GM21390 (cell line): ENCODE results near the gene FARP1.

Source experiments
- ATAC-seq: cut with Tn5 transposase; IDR thresholded peaks from one replicate; pipeline ENCODE4 v1.9.1; 2021; ENCODE audit not compliant: unreplicated experiment

Gene FARP1

DNA sequence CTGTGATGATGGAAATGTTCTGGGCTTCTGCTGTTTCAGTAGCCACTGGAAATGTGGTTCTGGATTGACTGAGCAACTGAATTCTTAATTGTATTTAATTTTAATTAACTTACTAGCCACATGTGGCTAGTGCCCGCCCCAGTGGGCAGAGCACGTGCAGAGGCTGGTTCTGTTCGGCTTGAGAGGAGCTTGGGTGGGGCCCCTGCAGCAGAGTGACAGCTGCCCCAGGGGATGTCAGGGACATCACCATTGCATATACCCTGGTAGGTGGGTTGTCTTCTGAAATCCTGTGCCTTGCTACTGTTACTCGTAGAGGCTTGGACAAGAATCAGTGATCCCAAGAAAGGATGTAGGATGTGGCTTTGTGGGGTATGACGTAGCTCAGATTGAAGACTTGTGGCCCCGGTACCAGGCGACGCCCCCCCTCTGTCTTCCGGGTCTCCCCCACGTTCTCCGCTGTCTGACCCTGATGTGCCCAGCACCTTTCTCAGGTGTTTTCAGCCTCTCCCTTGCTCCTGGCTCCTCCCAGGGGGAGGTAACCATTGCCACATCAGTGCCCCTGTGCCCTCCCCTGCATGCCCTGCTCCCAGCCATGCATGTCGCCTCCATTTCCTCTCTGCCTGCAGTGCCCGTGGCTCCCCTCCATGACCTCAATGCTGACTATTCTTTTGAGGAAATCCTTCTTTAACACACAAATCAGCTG lies 136.7 kb downstream of the FARP1 start:
- no peak for ATAC-seq

DNA sequence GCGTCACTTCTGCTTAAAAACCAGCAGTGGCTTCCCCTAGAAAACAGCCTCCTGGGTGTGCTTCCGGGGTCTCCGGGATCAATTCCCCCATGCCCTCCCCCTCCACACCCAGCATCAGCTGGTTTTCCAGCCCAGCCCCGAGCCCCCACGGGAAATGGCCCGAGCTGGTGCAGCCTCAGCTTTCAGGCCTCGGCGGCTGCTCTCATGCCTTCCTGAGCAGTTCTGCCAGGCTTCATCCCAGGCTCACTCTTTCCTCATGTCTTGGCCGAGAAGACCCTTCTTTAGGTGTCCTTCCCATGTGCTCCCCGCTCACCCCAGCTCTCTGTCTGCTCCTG lies 137.2 kb downstream of the FARP1 start:
- ATAC-seq = no peak

DNA sequence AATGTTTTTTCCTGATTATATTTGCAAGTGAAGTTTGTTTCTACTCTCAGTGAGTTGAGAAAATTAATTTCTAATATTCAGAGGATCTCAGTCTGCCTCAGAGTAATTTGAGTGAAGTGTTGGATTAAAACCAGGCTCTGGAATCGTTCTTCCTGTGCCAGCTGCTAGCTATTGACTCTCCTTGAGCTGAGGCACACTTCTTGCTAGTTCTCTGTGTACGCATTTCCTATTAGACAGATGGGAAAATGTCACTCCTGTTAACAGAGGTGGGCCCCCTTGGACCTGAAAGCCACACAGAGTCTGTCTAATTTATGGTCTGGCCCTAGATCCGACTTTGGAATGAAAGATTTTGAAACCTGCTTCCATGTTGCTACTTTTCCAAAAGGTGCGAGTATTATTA lies 141.8 kb downstream of the FARP1 start:
- no peak for ATAC-seq

DNA sequence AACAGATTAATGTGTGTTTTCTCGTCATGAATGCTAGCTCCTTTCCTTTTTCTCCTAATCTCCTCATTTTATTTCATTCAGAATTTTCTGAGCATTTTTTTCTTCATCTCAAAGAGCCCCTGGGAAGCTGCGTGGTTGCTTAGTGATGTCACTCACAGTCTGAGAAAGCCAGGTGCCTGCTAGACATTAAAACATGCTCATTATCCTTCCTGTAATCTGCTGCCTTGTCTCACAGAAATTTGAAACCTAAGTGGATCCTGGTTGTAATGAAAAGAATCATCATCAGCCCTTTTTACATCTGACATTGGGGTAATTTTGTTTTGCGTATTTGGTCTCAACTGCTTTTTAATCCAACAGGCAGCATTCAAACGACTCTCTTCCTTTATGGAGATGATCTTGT lies 142.4 kb downstream of the FARP1 start:
- no peak for ATAC-seq

DNA sequence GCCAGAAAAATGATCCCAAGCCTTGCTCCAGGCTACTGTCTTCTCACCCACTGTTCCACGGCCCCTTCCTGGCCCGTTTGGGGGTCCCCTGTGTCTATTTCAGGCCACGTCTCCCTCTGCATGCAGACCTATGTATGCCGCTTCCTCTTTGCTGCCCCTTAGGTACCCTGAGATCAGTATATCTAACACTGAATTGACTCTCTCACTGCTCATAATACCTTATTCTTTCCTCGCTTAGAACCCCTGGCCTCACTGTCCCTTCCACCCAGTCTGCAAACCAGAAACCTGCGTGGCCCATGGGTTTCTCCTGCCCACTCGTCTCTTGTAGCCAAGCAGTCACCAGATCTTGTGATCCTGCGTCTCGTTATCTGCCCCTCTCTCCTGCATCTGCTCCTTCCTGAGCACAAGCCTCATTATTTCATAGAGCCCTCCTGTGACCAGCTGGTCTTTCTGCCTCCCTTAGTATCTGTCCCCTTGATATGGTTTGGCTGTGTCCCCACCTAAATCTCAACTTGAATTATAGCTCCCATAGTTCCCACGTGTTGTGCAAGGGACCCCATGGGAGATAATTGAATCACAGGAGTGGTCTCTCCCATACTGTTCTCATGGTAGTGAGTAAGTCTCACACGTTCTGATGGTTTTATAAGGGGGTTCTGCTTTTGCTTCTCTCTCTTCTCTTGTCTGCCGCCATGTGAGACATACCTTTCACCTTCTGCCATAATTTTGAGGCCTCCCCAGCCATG lies 143.1 kb downstream of the FARP1 start:
- ATAC-seq = no peak

DNA sequence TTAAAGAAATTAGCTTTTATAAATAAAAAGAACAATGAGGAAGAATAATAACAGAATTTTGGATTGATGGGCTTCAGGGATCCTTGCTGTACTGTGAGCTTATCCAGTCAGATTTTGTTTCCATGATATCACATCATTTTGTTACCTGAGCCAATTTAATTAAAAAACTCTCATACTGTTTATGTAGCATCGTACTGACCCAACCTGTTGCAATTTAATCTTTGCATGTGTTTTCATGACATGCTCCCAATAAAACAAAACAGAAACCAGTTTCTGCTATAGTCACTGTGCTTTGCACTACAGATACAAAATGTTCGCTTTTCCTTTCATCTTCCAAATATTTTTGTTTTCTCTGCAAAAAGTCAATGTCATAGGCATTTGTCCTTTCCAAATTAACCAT lies 143.9 kb downstream of the FARP1 start:
- no peak for ATAC-seq

DNA sequence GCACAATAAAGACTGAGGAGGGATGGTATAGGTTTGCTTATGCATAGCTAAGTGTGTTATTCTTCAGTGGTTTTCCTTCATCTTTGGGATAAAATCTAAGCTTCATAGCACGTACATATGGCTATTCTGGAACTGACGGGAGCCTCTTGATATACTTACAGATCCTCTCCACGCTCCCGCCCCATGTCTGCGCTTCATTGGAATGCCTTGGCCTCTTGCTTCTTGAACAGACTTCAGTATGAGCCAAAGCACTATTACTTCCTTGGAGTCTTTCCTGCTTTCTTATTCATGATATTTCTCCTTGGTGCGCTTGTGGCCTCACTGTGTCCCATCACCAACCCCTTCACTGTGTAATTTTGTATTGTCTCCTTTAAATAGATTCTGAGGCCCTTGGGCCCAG lies 145.3 kb downstream of the FARP1 start:
- ATAC-seq = no peak

DNA sequence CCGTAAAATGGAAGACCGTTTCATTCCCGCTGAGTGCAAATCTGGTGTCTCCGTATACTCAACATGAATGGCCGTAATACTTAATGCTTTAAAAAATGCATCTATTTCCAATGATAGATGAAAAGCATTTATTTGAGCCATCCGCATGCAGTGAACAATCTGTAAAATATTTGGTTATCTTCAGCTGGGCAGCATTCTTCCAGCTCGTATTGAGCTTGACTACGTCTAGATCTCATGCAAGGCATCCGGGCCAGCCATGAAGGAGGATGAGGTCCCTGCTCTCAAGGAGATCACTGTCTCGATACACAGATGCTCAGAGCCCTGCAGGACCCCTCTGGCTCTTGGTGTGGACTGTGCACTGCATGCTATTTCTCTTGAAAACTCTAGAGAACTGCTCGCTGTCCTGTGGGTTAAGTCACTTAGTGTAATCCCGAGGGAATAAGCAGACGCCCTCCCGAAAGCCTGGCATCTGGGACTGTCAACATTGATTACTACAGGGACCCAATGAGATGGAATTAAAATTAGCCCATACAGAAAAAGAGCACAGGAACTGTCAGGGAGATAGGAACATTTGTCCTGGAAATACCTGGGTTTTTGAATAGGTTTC lies 146.5 kb downstream of the FARP1 start:
- no peak for ATAC-seq

DNA sequence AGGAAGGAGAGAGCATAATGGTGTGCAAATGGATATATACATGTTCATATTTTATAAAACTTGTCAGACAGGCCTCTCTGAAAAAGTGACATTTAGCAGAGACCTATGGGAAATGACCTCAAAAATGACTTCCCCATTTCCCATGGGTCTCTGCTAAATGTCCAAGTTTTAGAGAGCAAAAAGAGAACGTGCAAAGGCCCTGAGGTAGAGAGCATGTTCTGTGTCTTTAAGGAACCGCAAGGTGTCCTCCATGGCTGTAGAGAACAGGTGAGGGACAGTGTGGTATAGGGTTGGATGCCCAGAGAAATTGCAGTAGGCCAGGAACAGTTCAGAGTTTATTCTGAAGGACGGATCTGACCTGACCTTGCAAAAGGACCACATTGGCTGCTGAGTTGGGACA lies 147.4 kb downstream of the FARP1 start:
- ATAC-seq = no peak

DNA sequence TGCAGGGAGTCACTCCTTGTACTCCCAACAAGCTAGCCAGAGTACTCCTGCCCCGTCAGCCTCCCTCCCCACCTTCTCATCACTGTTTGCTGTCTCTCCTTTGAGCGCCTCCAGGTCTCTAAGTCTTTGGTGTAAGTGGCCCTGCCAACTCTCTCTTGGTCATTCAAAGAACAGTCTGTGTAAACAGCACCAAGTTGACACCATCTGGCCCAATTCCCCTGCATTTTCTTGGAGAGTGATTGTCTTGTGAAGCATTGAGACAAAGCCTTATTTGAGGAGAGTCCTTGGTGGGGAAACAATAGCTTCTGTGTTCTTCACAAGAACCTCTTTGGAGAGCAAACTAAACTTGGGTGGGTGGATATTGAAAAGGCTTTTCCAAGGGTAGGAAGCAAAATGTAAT lies 148.8 kb downstream of the FARP1 start:
- ATAC-seq = no peak

DNA sequence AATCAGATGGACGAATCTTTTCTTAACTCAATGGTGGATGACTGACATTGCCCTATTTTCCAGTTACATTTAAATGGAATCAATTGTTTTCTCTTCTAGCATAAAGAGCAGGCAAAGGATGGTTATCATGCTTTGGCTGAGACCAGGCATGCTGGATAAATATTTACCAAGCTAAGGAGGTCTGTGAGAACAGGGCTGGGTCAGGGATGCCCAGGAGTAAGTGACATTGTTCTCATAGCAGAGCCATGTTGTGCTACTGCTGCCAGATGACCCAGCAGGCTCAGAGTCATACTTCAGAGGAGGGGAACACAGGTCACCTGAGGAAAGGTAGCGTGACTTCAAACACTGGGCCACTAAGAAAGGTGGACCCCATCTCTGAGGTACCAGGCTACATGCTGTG lies 150.2 kb downstream of the FARP1 start:
- no peak for ATAC-seq

DNA sequence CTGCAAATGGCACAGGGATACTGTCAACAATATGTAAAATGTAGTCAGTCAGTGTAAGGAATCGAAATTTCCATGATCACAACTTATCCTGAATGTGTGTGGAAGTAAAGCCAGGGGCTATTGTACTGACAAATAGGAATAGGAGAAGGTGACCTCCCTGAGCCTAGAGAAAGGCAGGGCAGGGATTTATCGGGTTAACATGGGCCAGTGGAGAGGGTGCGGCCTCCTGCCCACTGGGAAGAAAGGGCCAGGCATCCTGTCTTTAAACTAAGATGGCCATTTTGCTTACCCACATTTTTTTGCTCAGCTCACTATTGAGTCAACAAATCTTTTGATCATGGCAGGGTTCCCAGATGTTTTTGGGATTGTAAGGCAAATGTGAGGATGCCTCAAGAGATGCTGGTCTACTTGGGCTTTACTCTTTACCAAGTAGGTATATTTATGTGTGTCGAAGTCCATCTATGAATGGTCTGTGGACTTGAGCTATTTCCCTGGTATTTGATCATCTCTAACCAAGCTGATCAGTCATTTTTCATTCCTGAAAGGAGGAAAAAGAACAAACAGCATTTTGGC lies 150.8 kb downstream of the FARP1 start:
- no peak for ATAC-seq

DNA sequence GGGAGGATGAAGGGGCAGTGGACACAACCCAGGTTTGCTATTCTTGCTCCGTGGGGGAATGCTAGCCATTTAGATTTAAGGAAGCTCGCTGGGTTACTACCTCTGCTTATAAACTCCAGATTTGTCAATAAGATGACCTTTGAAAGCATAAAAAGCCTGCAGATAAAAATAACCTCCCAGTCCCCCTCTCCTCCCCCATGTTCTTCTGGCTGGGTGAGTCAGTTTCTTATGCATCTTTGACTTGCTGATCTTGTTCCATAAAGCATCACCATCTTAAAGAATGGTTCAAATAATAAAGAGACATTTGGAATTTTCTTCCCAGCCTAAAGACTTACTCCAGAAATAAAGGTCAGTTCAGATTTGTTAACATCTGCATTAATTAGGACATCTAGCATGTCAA lies 152.5 kb downstream of the FARP1 start:
- ATAC-seq = no peak

DNA sequence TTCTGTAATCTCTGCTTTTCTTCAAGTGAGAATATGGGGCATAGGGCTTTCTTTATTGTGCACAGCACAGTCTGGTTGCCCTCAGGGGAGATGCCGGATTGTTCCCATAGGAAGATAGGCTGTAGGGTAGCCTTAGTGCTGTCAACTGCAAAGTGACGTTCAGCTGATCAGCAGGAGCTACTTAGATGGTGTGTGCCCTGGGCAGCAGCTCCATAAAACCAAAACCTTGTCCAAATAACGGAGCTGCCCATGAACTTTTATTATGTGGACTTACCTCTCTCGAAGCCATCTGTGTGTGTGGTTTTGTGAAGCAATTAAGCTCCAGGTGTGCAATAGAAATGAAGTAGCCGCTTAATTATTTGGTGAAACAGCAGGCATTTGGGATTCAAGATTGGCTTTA lies 154.2 kb downstream of the FARP1 start:
- ATAC-seq = no peak

DNA sequence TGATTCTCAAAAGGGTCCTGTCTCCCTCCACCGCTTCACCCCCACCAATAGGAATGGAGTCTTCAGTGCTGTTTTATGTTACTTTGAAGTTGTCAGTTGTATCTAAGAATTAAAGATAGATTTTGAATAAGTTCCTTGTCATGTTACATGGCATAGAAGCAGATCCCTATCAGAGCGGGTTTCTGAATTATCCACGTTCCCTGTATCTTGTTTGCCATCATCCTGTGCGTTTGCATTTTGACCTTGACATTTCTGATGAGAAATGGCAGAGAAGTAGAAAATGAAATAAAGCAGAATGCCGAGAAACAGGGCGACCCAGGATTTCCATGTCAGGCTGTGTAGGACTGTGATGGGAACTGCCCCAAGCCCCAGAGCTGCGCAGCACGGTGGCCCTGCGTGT lies 154.9 kb downstream of the FARP1 start:
- no peak for ATAC-seq

DNA sequence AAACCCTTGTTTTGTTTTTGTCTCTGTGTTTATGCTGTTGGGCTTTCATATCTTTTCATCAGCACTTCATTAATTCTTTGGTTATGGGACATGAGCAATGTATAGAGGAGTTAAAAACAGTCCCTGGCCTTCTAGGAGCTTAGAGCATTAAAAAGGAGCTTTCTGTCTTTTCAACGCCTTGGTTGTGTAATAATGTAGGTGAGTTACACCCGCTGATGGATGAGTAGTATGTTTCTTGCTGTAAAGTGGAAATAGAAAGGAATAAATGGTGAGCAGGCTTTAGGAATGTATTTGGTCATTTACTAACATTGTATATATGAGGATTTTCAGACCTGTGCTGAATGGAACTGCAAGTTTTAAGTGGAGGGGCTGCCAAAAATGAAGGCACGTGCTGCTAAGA lies 155.7 kb downstream of the FARP1 start:
- no peak for ATAC-seq

DNA sequence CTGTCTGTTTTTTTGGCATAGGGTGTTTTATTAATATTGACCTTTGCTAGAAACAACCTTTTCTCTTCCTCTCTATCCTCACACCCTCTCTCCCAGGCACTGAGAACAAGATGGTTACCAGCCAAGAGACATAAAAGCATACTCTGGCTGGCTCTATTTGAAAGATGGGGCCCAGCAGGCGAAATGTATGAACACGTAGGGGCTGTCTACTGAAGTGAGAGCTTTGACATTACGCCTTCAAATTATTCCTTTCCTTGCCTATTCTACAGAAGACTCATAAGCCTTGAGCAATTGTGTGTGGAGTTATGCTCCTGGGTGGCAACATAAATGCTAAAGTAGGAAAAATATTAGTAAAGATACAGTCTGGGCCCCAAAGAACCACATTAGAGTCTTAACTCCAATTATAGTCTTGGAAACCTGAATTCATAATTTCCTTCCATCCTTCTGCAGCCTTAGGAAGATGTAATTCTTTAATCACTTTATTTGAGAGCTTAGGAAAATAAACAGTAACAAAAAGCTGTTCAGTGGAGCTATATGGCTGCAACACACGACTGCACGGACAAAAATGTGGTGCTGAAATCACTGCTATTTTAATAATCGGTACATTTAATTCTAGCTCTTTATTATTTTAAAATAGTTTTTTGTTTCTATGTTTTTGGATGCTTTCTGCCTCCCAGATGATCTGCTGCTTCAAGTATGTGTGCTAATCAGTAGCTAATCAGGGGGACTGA lies 156.5 kb downstream of the FARP1 start:
- no peak for ATAC-seq

DNA sequence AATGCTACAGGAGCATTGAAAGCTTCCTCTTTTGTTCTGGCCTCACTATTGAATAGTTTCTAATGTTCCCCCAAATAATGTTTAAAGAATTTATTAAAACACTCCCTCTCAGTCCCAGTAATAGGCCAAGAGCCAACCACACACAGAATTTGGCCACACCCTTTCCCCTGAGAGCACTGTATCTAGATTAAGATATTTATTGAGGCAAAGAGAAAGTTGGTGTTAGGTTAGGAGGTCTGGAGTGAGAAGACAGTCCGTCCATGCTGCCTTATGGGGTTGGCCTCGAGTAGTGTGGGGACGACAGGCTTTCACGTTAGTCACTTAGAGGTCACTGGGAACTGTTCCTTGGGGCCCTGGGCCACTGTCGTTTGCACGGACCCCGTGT lies 157.1 kb downstream of the FARP1 start:
- no peak for ATAC-seq

DNA sequence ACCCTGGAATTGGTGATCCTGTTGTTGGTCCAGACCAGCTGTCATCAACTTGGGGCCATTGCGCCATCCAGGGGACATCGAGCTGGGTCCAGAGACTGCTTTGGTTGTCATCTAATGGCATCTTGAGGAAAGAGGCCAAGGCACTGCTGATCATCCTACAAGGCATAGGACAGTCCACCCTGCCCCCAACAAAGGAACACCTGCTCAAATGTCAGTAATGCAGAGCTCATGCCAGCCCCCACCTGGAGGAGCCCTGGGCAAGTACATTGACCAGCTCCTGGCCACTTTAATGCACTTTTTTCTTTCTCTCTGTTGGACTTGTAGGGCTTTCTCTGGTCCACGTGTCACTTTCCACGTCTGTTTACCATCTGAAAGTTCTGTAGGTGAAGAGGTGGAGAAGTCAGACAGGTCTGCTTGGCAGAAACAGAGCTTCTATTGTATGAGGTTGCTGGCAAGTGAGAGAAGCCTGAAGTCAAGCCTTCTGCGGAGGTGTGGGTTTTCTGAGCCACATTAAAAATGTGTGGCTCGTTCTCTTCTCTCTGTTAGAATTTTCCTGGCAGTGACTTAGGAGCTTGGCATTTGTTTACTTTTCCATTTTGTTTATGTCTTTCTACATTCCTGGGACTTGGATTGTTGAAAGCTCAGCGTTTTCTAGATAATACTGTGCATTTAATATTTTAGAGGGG lies 158.2 kb downstream of the FARP1 start:
- no peak for ATAC-seq

DNA sequence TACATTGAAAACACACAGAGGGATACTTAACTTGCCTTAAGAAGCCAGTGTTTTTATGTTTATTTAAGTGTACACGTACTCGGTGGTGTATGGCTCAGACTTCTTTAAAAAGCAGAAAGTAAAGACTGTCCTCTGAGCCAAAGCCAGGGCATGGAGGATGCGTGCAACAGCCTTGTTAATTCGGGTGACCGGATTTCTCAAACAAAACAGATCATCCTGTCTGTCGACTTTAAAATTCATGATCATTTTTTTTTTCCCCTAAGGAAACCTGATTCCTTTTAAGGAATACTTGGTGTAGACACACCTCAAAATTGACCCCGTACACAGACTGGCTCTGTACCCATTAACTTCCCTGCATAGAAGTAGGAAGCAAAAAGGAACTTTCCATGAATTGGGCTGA lies 158.8 kb downstream of the FARP1 start:
- no peak for ATAC-seq

DNA sequence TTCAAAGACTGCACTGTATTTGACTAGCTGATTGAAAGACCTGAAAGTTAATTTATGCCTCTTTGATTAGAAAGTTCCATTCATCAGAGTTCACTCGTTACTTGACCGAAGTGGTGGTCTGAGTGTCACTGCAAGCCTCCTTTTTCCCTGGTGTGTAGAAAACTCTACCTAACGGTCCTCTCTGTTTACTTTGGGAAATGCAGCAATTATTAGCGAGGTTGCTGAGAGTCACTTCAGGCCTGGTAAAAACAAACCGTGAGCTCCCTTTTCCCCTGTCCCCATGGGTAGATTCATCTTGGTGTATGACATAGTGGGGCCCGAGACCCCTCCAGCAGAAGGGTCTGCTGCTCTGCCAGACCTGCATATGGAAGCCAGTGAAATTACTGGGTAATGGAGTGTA lies 161.0 kb downstream of the FARP1 start:
- no peak for ATAC-seq
